K562 (cell line): ENCODE results near the gene WDFY2. TPM values are rescaled to one million over a fixed set of nuclear protein-coding genes. Genes with fewer than 3 reads are reported as not detected.

Experiments
- ATAC-seq: fragments of 200-7000 bp; cut with Tn5 transposase; 3 replicates; pipeline ENCODE4 v1.9.1; 2020; ENCODE audit warnings: moderate library complexity
- BruUV-seq: library from RNA; stranded (reverse); fragments of 400-500 nt; replicated peaks from 2 replicates; lab custom pipeline; 2021; lab: Mats Ljungman, UMichigan
- CTCF ChIA-PET: fragments of 300-600 bp; formaldehyde crosslinking; extraction: SDS; loops from one replicate; lab custom pipeline; 2021; ENCODE audit warnings: low intra/inter-chr PET ratio; lab: Yijun Ruan, JAX
- POLR2A ChIA-PET: fragments of 300-600, 350-650 bp; sonication (Branson Sonifier 250); formaldehyde crosslinking; extraction: SDS; loops from one replicate; lab custom pipeline; 2021; ENCODE audit warnings: antibody characterized with exemption, inconsistent platforms; lab: Yijun Ruan, JAX
- DNase-seq, 4 experiments: peaks; one replicate each; pipeline versions ENCODE4 v3.0.0 to v3.0.0-alpha.2; 2011 to 2018; ENCODE audit warnings: low spot score in 3 of 4, mixed read lengths in 3 of 4; ENCODE audit errors: extremely low read depth in 1 of 4
- FAIRE-seq: peaks from 2 replicates; lab custom pipeline; 2011; peaks lifted over from hg19 to GRCh38; lab: Jason Lieb, UNC
- H2AFZ ChIP-seq: 2 replicates; pipeline ENCODE4 v1.6.0; 2011; ENCODE audit warnings: low read depth, low read length, control low read depth, inconsistent platforms
- H3K27ac ChIP-seq: fragments of 200-600 bp; 3 replicates; pipeline ENCODE4 v1.8.0; 2011; ENCODE audit warnings: low read depth, mild to moderate bottlenecking, control low read depth, inconsistent platforms, low read length, moderate library complexity, mixed read lengths; ENCODE audit errors: extremely low read depth
- H3K27me3 ChIP-seq, 2 experiments: fragments of 300-600 bp in 1 of 2; 2 replicates in 1 of 2; 3 replicates in 1 of 2; pipeline versions ENCODE4 v1.6.0 to v1.8.0; 2011; ENCODE audit warnings: inconsistent platforms in 2 of 2, low read length in 2 of 2, mild to moderate bottlenecking in 1 of 2, mixed read lengths in 1 of 2, moderate library complexity in 1 of 2; ENCODE audit not compliant: control insufficient read depth in 2 of 2, insufficient read depth in 2 of 2
- H3K36me3 ChIP-seq: fragments of 300-600 bp; 3 replicates; pipeline ENCODE4 v1.8.0; 2011; ENCODE audit warnings: mild to moderate bottlenecking, low read length, inconsistent platforms; ENCODE audit not compliant: control insufficient read depth, insufficient read depth
- H3K4me1 ChIP-seq, 2 experiments: fragments of 200-600 bp in 1 of 2; replicated peaks in 1 of 2; 2 replicates in 1 of 2; 3 replicates in 1 of 2; pipeline versions ENCODE4 v1.5.1 to v1.8.0; 2011; ENCODE audit warnings: inconsistent platforms in 2 of 2, low read length in 2 of 2, mild to moderate bottlenecking in 1 of 2, mixed read lengths in 1 of 2, moderate library complexity in 1 of 2; ENCODE audit not compliant: control insufficient read depth in 2 of 2, insufficient read depth in 2 of 2
- H3K4me2 ChIP-seq: 2 replicates; pipeline ENCODE4 v1.6.1; 2011; ENCODE audit warnings: low read length, control low read depth, inconsistent platforms, mixed read lengths; ENCODE audit not compliant: insufficient read depth
- H3K4me3 ChIP-seq: fragments of 200-600 bp; sonication (generic), shearing (Covaris generic); 2 replicates; pipeline ENCODE4 v1.5.1; 2016; ENCODE audit warnings: control low read depth, inconsistent platforms
- H3K79me2 ChIP-seq: fragments of 200-600 bp; 3 replicates; pipeline ENCODE4 v1.8.0; 2011; ENCODE audit warnings: low read length, inconsistent platforms; ENCODE audit not compliant: control insufficient read depth, insufficient read depth
- H3K9ac ChIP-seq, 2 experiments: 2 replicates each; pipeline versions ENCODE4 v1.6.0 to v1.6.1; 2011; ENCODE audit warnings: low read depth in 2 of 2, low read length in 2 of 2, control low read depth in 1 of 2, inconsistent platforms in 1 of 2, mild to moderate bottlenecking in 1 of 2, mixed read lengths in 1 of 2; ENCODE audit not compliant: insufficient read depth in 1 of 2
- H3K9me1 ChIP-seq: one replicate; pipeline ENCODE4 v1.6.0; 2011; ENCODE audit warnings: inconsistent platforms, mild to moderate bottlenecking, low read length, moderate library complexity; ENCODE audit not compliant: control insufficient read depth, insufficient read depth
- H3K9me3 ChIP-seq: replicated peaks from 2 replicates; pipeline ENCODE4 v1.5.1; 2011; ENCODE audit warnings: low read depth, low read length, inconsistent platforms; ENCODE audit not compliant: control insufficient read depth, insufficient read depth
- H4K20me1 ChIP-seq: replicated peaks from 2 replicates; pipeline ENCODE4 v1.6.1; 2011; ENCODE audit warnings: low read length, inconsistent platforms, mixed read lengths; ENCODE audit not compliant: control insufficient read depth, insufficient read depth
- ATF6 ChIP-seq: sonication (generic); formaldehyde crosslinking; IDR thresholded peaks from 2 replicates; pipeline ENCODE4 v1.4.0; 2020; ENCODE audit warnings: mild to moderate bottlenecking, missing genetic modification reagents
- HIVEP1 ChIP-seq: fragments of 250-450 bp; sonication (Bioruptor Pico); IDR thresholded peaks from 2 replicates; pipeline ENCODE4 v1.4.0; 2020; ENCODE audit warnings: mild to moderate bottlenecking
- NFRKB ChIP-seq: fragments of 450-650 bp; IDR thresholded peaks from 2 replicates; pipeline ENCODE4 v1.6.1; 2016; ENCODE audit warnings: low read depth
- RBM15 ChIP-seq: fragments of 200-400 bp; formaldehyde crosslinking; IDR thresholded peaks from 2 replicates; pipeline ENCODE4 v1.6.1; 2018; ENCODE audit warnings: mild to moderate bottlenecking, low read length, moderate library complexity; ENCODE audit not compliant: insufficient read depth
- SRSF9 ChIP-seq: fragments of 200-400 bp; formaldehyde crosslinking; IDR thresholded peaks from 2 replicates; pipeline ENCODE4 v1.6.1; 2017; ENCODE audit warnings: low read depth, low read length, borderline replicate concordance
- THAP12 ChIP-seq: fragments of 250-450 bp; sonication (Bioruptor Pico); IDR thresholded peaks from 2 replicates; pipeline ENCODE4 v1.9.0; 2021; ENCODE audit warnings: mild to moderate bottlenecking, inconsistent platforms
- U2AF2 ChIP-seq: fragments of 200-400 bp; formaldehyde crosslinking; optimal IDR thresholded peaks from 2 replicates; pipeline ENCODE3; 2017; ENCODE audit warnings: low read depth, mild to moderate bottlenecking, low read length
- USF1 ChIP-seq: sonication (generic); formaldehyde crosslinking; IDR thresholded peaks from 2 replicates; pipeline ENCODE4 v1.9.0; 2022; ENCODE audit warnings: mild to moderate bottlenecking, missing genetic modification reagents
- ZNF668 ChIP-seq: fragments of 250-450 bp; sonication (Bioruptor Pico); IDR thresholded peaks from 2 replicates; pipeline ENCODE4 v1.8.0; 2022; ENCODE audit warnings: mild to moderate bottlenecking, inconsistent platforms
- WGBS: fragments of 100-300 bp; shearing (Covaris generic); methylation state at CpG from one replicate; pipeline ENCODE4 v1.1.6; 2016; ENCODE audit warnings: low coverage, mixed read lengths; ENCODE audit not compliant: insufficient coverage; ENCODE audit errors: missing lambda C conversion rate; 5-methylcytosine and 5-hydroxymethylcytosine counted together
- in situ Hi-C: fragments of 300-500 bp; cut with MboI; formaldehyde crosslinking; loops from 4 replicates; pipeline ENCODE4 v1.15.0; 2018; ENCODE audit warnings: inconsistent platforms, mixed read lengths
- intact Hi-C: fragments of 100-400 bp; cut with micrococcal nuclease; formaldehyde crosslinking; loops from 2 replicates; pipeline ENCODE4 v1.14.2; 2022
- polyA plus RNA-seq, 8 experiments: library from polyadenylated mRNA; depleted of rRNA in 4 of 8; stranded (reverse) in 5 of 8; unstranded in 3 of 8; fragments of >200 nt; fragmentation: Nextera tagmentation in 2 of 8; fragmentation: Illumina TruSeq in 1 of 8; extraction: Ambion mirVana in 2 of 8; extraction: Trizol in 1 of 8; gene quantifications; 2 replicates each; pipeline versions ENCODE4 v1.2.1 to v1.2.3, GENCODE V29; 2011 to 2014; ENCODE audit warnings: inconsistent platforms in 1 of 8, missing spikeins in 1 of 8
- total RNA-seq, 7 experiments: library from RNA; depleted of rRNA in 6 of 7; stranded (reverse); fragments of >200 nt in 6 of 7; fragmentation: Illumina TruSeq in 2 of 7; extraction: Trizol in 2 of 7; gene quantifications; 2 replicates each; pipeline versions ENCODE4 v1.2.1 to v1.2.3, GENCODE V29; 2011 to 2021; ENCODE audit warnings: low replicate concordance in 1 of 7
- TF ChIP-seq, protein P1 (sequence below): sonication (generic); formaldehyde crosslinking; IDR thresholded peaks from 2 replicates; pipeline ENCODE4 v1.9.0; 2022; ENCODE audit warnings: mild to moderate bottlenecking, missing genetic modification reagents

The WDFY2 gene
- total and polyA plus RNA-seq, 9 of the 15 experiments (the other 6 are each of a cell fraction or from before 2014, with no cell fraction given), result 0.66 to 6.4 (median 4.4) TPM

- BruUV-seq, result no TSS peak
- Histone ChIP-seq H3K4me3 (no peak overlapping the region), H3K27me3 (no peaks in the 10 kb centered on the region)
- no peak for FAIRE-seq
- WGBS, result 57% methylated on average over 3 of the region's 3 CpGs
- TF ChIP-seq ATF6 (no peak), NFRKB (no peak), THAP12 (CRISPR knock-in tag) (no peak), RBM15 (no peak), U2AF2 (no peak), SRSF9 (no peak), HIVEP1 (CRISPR knock-in tag) (no peak), USF1 (CRISPR knock-in tag) (no peak), ZNF668 (CRISPR knock-in tag) (no peak)
- TF ChIP-seq, protein P1, sequence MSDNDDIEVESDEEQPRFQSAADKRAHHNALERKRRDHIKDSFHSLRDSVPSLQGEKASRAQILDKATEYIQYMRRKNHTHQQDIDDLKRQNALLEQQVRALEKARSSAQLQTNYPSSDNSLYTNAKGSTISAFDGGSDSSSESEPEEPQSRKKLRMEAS (CRISPR knock-in tag), result no peak
- TF ChIP-seq, all 486 proteins: peak for 0
- ATAC-seq (no peak), DNase-seq (no peak)
- ChIA-PET POLR2A (interaction anchor here (0.7 to 1.0 kb wide), 3 partner anchors 10 to 41 kb away, joined by 3 read pairs; no protein-coding TSS in a partner anchor), CTCF (no interaction called here)
- intact Hi-C loops, result no loop called here
- H3K4me2 ChIP-seq, result no peak overlapping the region
- H3K79me2 ChIP-seq, result no peaks in the 10 kb centered on the region
- H3K9ac ChIP-seq, result no peak overlapping the region
- no peaks in the 10 kb centered on the region for H3K9me1 ChIP-seq
- H3K36me3 ChIP-seq, result no peaks in the 10 kb centered on the region
- in situ Hi-C loops, result no loop called here
- H4K20me1 ChIP-seq, result no peaks in the 10 kb centered on the region
- H3K9me3 ChIP-seq, result no peaks in the 10 kb centered on the region
- H3K27ac ChIP-seq, result no peak overlapping the region
- H3K4me1 ChIP-seq, result no peaks in the 10 kb centered on the region
- H2AFZ ChIP-seq, result no peak overlapping the region
Observed at GRCh38 chr13:51721496-51721895, 137.2 kb downstream of the WDFY2 start.
